Psoas muscle (tissue), 8 donors: ENCODE measurements around the gene FOXF1. TPM values are rescaled to one million over a fixed set of nuclear protein-coding genes. Genes with fewer than 3 reads are reported as not detected.

Source experiments
- ATAC-seq, 4 donors: fragments of 200-7000 bp; cut with Tn5 transposase; one replicate each; pipeline ENCODE4 v1.9.1; 2020; ENCODE audit warnings: moderate library complexity in 3 of 4, mild to moderate bottlenecking in 2 of 4
- DNase-seq, 2 donors: peaks; one replicate each; pipeline ENCODE4 v3.0.0-alpha.2; 2020
- H3K27ac ChIP-seq: fragments of 200-600 bp; one replicate; pipeline ENCODE4 v1.8.0; 2022
- H3K27me3 ChIP-seq, 3 donors: fragments of 200-600 bp in 1 of 3; one replicate each; pipeline versions ENCODE4 v1.6.1 to v1.8.0; 2013 to 2022; ENCODE audit warnings: low read length in 2 of 3, mild to moderate bottlenecking in 2 of 3, moderate library complexity in 1 of 3; ENCODE audit not compliant: insufficient read depth in 3 of 3
- H3K36me3 ChIP-seq, 2 donors: fragments of 200-600 bp in 1 of 2; one replicate each; pipeline versions ENCODE4 v1.6.1 to v1.8.0; 2013 to 2022; ENCODE audit warnings: low read depth in 1 of 2, mild to moderate bottlenecking in 1 of 2, moderate library complexity in 1 of 2; ENCODE audit not compliant: insufficient read depth in 1 of 2
- H3K4me1 ChIP-seq: fragments of 200-600 bp; one replicate; pipeline ENCODE4 v1.8.0; 2022
- H3K4me3 ChIP-seq: fragments of 200-600 bp; one replicate; pipeline ENCODE4 v1.8.0; 2022; ENCODE audit warnings: mild to moderate bottlenecking
- H3K9me3 ChIP-seq: fragments of 200-600 bp; one replicate; pipeline ENCODE4 v1.8.0; 2022
- WGBS, 3 donors: extraction: QIAGEN DNeasy Blood & Tissue Kit; methylation state at CpG; one replicate each; pipeline versions ENCODE4 v1.1.6 to v1.1.7; 2013; 5-methylcytosine and 5-hydroxymethylcytosine counted together
- intact Hi-C, 2 donors: fragments of 100-400 bp; cut with DNase I; formaldehyde crosslinking; loops; one replicate each; pipeline versions ENCODE4 v1.11.0 to v1.14.2; 2022
- polyA plus RNA-seq, 3 donors: library from polyadenylated mRNA; stranded (reverse); fragments of 200-250 nt; gene quantifications; one replicate each; pipeline ENCODE4 v1.2.3, GENCODE V29; 2013
- total RNA-seq, 4 donors: library from RNA; stranded (reverse); fragmentation: NEBNext Ultra II Directional in 2 of 4; extraction: Animal tissue kit (Norgen Biotek cat#: 25700) in 2 of 4; gene quantifications; one replicate each; pipeline versions ENCODE4 v1.2.1 to v1.2.4, GENCODE V29; 2021 to 2023
- TF ChIP-seq, protein P1 (sequence below): fragments of 200-600 bp; IDR thresholded peaks from one replicate; pipeline ENCODE4 v1.8.0; 2022; ENCODE audit warnings: antibody characterized with exemption
- donor health status: healthy with polysubstance abuse.
- donor health status: DM: no; HTN: no; CAD: no; lungs with moderate emphysema.
- donor health status: Bipolar disorder and iron deficiency.
- donor health status: healthy.
- donor health status: DM: yes; HTN: yes; CAD: no.
- donor health status: DM: no; HTN: no; CAD: no.
- donor health status: DM: no; HTN: no; CAD: no.
- donor health status: DM: yes; HTN: yes; CAD: no.

FOXF1 gene
- total and polyA plus RNA-seq, 7 donors, result 0.01 to 0.12 (median 0.03) TPM; not detected in 2

DNA sequence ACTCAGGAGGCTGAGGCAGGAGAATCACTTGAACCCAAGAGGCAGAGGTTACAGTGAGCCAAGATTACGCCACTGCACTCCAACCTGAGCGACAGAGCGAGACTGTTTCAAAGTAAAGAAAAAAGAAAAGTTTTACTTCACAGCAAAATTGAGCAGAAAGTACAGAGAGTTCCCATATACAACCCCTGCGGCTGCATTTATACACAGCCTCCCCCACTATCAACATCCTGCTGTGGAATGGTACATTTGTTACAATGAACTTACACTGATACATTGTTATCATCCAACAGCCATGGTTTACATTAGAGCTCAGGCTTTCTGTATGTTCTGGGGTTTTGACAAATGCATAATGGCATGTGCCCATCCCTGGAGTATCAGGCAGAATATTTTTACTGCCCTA lies 47.3 kb downstream of the FOXF1 start:
- no peak overlapping the region for H3K27ac ChIP-seq
- no peak for ATAC-seq
- H3K4me3 ChIP-seq, result no peak overlapping the region
- TF ChIP-seq, protein P1, sequence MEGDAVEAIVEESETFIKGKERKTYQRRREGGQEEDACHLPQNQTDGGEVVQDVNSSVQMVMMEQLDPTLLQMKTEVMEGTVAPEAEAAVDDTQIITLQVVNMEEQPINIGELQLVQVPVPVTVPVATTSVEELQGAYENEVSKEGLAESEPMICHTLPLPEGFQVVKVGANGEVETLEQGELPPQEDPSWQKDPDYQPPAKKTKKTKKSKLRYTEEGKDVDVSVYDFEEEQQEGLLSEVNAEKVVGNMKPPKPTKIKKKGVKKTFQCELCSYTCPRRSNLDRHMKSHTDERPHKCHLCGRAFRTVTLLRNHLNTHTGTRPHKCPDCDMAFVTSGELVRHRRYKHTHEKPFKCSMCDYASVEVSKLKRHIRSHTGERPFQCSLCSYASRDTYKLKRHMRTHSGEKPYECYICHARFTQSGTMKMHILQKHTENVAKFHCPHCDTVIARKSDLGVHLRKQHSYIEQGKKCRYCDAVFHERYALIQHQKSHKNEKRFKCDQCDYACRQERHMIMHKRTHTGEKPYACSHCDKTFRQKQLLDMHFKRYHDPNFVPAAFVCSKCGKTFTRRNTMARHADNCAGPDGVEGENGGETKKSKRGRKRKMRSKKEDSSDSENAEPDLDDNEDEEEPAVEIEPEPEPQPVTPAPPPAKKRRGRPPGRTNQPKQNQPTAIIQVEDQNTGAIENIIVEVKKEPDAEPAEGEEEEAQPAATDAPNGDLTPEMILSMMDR, result no peak
- 85 to 90% (median 86%) methylated on average over 4 of the region's 4 CpGs for WGBS, 3 donors
- no peak for DNase-seq
- no peaks in the 10 kb centered on the region for H3K9me3 ChIP-seq
- H3K4me1 ChIP-seq, result peaks cover 10% of the 10 kb centered on the region
- peaks cover 0 to 10% of the 10 kb centered on the region in 2 donors for H3K36me3 ChIP-seq
- intact Hi-C loops, result no loop called here
- peaks cover 2 to 28% (median 3%) of the 10 kb centered on the region in 3 donors for H3K27me3 ChIP-seq

DNA sequence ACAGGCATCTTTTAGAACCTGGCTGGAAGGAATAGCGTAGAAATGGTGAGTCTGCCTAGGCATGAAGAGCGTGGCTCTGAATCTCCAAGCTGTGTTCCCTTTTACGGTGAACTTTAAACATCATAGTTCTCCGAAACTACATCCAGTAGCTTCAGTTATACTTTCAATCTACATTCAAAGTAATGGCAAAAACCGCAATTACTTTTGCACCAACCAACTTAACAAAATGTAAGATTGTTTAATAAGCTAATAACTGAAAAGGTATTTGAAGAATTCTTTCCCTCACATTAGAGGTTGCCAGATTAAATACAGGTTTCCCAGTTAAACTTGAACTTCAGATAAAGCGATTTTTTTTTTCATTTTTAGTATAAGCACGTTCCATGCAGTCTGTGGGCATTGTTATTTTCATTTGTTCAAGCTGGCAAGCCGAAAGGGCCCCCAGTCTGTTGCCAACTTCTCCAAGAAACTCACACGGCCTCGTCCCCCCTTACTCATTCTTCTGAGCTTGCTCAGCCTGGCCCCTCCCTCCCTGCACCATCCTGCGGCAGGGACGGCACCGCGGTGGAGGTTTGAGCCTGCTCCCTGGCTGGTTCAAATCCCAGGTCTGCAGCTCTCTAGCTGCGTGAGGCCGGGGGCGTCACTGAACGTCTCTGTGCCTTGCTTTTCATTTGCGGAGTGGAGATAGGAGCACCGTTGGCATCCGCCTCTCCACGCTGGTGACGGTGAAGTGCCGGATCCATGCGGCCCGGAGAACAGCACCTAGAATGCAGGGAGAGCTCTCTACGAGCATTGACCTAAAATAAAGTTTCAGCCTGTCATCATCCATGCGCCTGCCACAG lies 48.2 kb downstream of the FOXF1 start:
- DNase-seq, result no peak

DNA sequence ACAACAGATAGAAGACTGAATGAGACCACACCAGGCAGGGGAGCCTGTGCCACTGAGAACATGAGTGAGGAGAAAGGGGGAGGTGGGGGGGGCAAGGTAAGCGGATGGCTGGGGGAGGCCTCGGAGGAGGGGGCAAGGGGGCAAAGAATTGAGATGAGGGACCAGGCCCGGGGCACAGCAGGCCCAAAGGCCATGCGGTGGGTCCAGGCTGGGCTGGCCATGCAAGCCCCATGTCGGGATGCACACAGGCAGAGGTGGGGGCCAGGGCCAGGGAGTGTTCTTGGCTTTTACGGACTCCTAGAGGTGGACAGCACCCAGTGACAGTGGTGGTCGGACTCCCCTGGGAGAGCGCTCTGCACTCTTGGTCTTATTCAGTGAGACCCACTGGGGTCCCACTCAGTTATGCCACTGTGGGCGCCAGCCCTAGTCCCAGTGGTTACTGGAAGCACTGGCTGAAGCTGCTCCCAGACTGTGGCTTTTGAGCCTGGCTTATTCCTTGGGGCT lies 49.5 kb downstream of the FOXF1 start:
- Histone ChIP-seq H3K4me3 (no peak overlapping the region), H3K36me3 (no peaks in the 10 kb centered on the region), H3K27me3 (peaks cover 3 to 39% (median 5%) of the 10 kb centered on the region in 3 donors), H3K27ac (no peak overlapping the region), H3K9me3 (no peaks in the 10 kb centered on the region), H3K4me1 (peaks cover 14% of the 10 kb centered on the region)
- TF ChIP-seq, protein P1, result no peak
- intact Hi-C loops, result loop anchor here in 1 of 2 donors (5.0 kb wide), 2 partner anchors 502 to 717 kb away; no protein-coding TSS in a partner anchor
- ATAC-seq (no peak), DNase-seq (no peak)
- WGBS, 3 donors, result 78 to 94% (median 84%) methylated on average over 9 of the region's 9 CpGs

More for the DNA sequence above, 48.2 kb downstream of the FOXF1 start:
- Histone ChIP-seq H3K27ac (no peak overlapping the region), H3K9me3 (no peaks in the 10 kb centered on the region), H3K27me3 (peaks cover 2 to 28% (median 3%) of the 10 kb centered on the region in 3 donors), H3K4me1 (peaks cover 10% of the 10 kb centered on the region), H3K36me3 (peaks cover 0 to under 1% of the 10 kb centered on the region in 2 donors), H3K4me3 (no peak overlapping the region)
- TF ChIP-seq, protein P1, result no peak
- intact Hi-C loops, result no loop called here
- 74 to 79% (median 76%) methylated on average over 28 of the region's 28 CpGs for WGBS, 3 donors
- ATAC-seq, result no peak

DNA sequence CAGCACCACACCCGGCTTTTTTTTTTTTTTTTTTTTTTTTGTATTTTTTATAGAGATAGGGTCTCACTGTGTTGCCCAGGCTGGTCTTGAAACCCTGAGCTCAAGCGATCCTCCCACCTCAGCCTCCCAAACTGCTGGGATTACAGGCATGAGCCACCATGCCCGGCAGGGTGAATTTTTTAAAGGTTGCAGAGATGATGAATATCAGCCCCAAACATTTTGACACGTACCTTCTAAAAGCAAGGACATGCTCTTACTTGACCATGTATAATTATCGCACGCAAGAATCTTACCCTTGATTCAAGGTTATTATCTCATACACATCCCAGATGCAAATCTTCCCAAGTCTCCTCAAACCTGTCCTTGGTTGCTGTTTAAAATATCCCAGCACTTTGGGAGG lies 52.0 kb downstream of the FOXF1 start:
- peaks cover 5% of the 10 kb centered on the region for H3K4me1 ChIP-seq
- no peak overlapping the region for H3K27ac ChIP-seq
- no peak overlapping the region for H3K4me3 ChIP-seq
- TF ChIP-seq, protein P1, result no peak
- H3K9me3 ChIP-seq, result no peaks in the 10 kb centered on the region
- ATAC-seq (no peak), DNase-seq (no peak)
- H3K36me3 ChIP-seq, result no peaks in the 10 kb centered on the region
- intact Hi-C loops, result loop anchor here (2.0 to 5.0 kb wide), 3 partner anchors 500 to 716 kb away; no protein-coding TSS in a partner anchor
- 78 to 88% (median 81%) methylated on average over 6 of the region's 6 CpGs for WGBS, 3 donors
- peaks cover 3 to 64% (median 25%) of the 10 kb centered on the region in 3 donors for H3K27me3 ChIP-seq
